GM21447 (cell line): Measurements from ENCODE around the gene SLC25A52.
"Not testable (repeated sequence)": the region's sequence is repeated elsewhere in the genome, so short reads cannot be mapped to it uniquely, and the experiment has no call there.

Experiments
- ATAC-seq: cut with Tn5 transposase; IDR thresholded peaks from one replicate; pipeline ENCODE4 v1.9.1; 2021; ENCODE audit not compliant: unreplicated experiment

The SLC25A52 gene

GRCh38 chr18:31760695-31761094, at the start of gene SLC25A52:
TSS of gene SLC25A52 (minus strand) at chr18:31760880. CDS start at chr18:31760661, 219 bp downstream.
- ATAC-seq, result no peak

- not testable (repeated sequence) for ATAC-seq
Observed at GRCh38 chr18:31809049-31809448, 48.4 kb upstream of the SLC25A52 start.

- ATAC-seq, result no peak
Observed at GRCh38 chr18:31801078-31801477, 40.4 kb upstream of the SLC25A52 start.

GRCh38 chr18:31799257-31799656, 38.6 kb upstream of the SLC25A52 start:
- not testable (repeated sequence) for ATAC-seq

GRCh38 chr18:31798399-31798798, 37.7 kb upstream of the SLC25A52 start:
- no peak for ATAC-seq

GRCh38 chr18:31795747-31796146, 35.1 kb upstream of the SLC25A52 start:
- ATAC-seq, result no peak

- ATAC-seq, result no peak
Observed at GRCh38 chr18:31793531-31793930, 32.9 kb upstream of the SLC25A52 start.

GRCh38 chr18:31792580-31792911, 31.9 kb upstream of the SLC25A52 start:
- no peak for ATAC-seq

- peak; percentile 91 for ATAC-seq
Observed at GRCh38 chr18:31791817-31792579, 31.3 kb upstream of the SLC25A52 start.

GRCh38 chr18:31789409-31789808, 28.7 kb upstream of the SLC25A52 start:
- ATAC-seq, result no peak

GRCh38 chr18:31783059-31783458, 22.4 kb upstream of the SLC25A52 start:
- no peak for ATAC-seq

- ATAC-seq, result no peak
Observed at GRCh38 chr18:31778391-31778950, 17.8 kb upstream of the SLC25A52 start.

- ATAC-seq, result no peak
Observed at GRCh38 chr18:31776093-31776492, 15.4 kb upstream of the SLC25A52 start.

- no peak for ATAC-seq
Observed at GRCh38 chr18:31774962-31775361, 14.3 kb upstream of the SLC25A52 start.

GRCh38 chr18:31774477-31774785, 13.8 kb upstream of the SLC25A52 start:
- ATAC-seq, result peak; percentile 50

- ATAC-seq, result no peak
Observed at GRCh38 chr18:31773774-31774476, 13.2 kb upstream of the SLC25A52 start.

GRCh38 chr18:31772699-31773098, 12.0 kb upstream of the SLC25A52 start:
- ATAC-seq, result no peak

- ATAC-seq, result no peak
Observed at GRCh38 chr18:31750273-31750672, 10.4 kb downstream of the SLC25A52 start.

- ATAC-seq, result no peak
Observed at GRCh38 chr18:31746396-31746795, 14.3 kb downstream of the SLC25A52 start.

GRCh38 chr18:31744321-31745067, 16.2 kb downstream of the SLC25A52 start:
- no peak for ATAC-seq

GRCh38 chr18:31743600-31743999, 17.1 kb downstream of the SLC25A52 start:
- not testable (repeated sequence) for ATAC-seq
